ENCODE data around the gene B3GALT6. TPM values are rescaled to one million over a fixed set of nuclear protein-coding genes. Genes with fewer than 3 reads are reported as not detected.

The B3GALT6 gene
- 21.7 and 38.4 TPM in 2 replicates for total RNA-seq

GRCh38 chr1:1232208-1232795 is at the start of gene B3GALT6:
Gene B3GALT6, plus strand, starts transcription at chr1:1232237. Its CDS starts 42 bp downstream, at chr1:1232279.

DNA sequence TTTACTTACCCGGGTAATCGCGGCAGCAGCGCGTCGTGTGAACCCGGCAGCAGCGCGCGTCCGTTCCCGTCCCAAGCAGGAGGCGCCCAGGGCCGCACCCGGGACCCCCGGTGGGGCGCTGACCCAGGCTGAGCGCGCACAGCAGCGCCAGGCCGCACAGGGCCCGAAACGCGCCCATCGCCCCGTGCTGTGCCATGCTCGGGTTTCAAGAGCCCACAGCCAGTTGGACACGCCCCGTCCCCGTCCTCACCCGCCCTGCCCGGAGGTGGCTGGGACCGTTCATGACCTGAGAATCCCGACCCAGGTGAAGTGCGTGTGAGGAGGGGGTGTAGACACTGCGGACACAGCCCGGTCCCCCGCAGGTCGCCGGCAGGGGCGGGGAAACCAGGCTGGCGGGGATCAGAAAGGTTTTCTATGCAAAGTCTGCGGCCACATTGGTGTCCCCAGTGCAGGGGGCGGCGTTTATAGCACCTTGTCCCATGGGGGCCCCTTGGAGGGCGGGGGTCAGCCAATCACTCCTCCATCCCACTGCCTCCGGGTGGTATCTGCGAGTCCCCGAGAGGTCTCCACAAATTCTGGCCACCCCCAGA is 25.6 kb upstream of the B3GALT6 start, which contains the start of gene TNFRSF18:
Gene TNFRSF18, minus strand, starts transcription at position 217 of the 590 bp plus-strand sequence. Its CDS starts 21 bp downstream, at position 196.

GRCh38 chr1:1213345-1214265 is 18.4 kb upstream of the B3GALT6 start, which contains the start of gene TNFRSF4:
Gene TNFRSF4, minus strand, starts transcription at chr1:1214153. Its CDS starts 26 bp downstream, at chr1:1214127.

DNA sequence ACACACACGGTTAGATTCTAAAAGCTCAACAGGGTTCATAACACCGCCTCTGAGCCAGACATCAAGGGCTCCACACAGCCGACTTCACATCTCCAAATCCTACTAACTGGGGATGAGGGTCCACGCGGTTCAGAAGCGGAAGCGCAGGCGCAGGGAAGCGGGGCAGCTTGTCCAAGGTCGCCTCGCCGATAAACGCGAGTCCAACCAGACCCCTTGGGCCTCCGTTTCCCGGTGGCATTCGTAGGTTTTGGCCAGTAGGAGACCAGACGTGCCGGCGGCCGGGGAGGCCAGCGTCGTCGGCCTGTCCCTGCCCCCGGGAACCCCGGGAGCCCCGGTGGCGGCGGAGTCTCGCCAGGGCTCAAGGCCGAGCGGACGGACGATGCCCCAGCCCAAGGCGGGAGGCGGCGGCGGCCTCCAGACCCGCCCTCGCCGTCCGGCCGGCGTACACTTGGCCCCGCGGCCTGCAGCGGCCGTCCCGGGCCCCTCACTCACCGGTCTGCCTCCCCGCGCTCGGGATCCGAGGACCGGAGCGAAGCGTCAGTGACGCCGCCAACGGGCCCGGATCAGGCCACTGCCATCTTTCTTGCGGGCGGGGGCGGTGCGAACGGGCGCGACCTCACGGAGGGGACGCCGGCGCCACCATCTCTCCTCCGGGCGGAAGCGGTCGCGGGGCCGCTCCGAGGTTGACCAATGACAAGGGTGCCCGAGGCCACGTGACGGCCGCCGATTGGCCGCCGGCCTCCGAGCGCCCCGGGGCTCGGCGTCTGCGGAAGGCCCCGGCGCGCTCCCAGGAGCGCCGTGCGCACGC is 433 bp upstream of the B3GALT6 start, which contains the start of gene SDF4:
Gene SDF4, minus strand, starts transcription at position 602 of the 808 bp plus-strand sequence. CDS start 3,229 bp downstream, outside the sequence.

GRCh38 chr1:1246577-1247340 is 14.7 kb downstream of the B3GALT6 start, which contains the start of gene C1QTNF12:
Gene C1QTNF12, minus strand, starts transcription at chr1:1246722. Its CDS starts 32 bp downstream, at chr1:1246690.

DNA sequence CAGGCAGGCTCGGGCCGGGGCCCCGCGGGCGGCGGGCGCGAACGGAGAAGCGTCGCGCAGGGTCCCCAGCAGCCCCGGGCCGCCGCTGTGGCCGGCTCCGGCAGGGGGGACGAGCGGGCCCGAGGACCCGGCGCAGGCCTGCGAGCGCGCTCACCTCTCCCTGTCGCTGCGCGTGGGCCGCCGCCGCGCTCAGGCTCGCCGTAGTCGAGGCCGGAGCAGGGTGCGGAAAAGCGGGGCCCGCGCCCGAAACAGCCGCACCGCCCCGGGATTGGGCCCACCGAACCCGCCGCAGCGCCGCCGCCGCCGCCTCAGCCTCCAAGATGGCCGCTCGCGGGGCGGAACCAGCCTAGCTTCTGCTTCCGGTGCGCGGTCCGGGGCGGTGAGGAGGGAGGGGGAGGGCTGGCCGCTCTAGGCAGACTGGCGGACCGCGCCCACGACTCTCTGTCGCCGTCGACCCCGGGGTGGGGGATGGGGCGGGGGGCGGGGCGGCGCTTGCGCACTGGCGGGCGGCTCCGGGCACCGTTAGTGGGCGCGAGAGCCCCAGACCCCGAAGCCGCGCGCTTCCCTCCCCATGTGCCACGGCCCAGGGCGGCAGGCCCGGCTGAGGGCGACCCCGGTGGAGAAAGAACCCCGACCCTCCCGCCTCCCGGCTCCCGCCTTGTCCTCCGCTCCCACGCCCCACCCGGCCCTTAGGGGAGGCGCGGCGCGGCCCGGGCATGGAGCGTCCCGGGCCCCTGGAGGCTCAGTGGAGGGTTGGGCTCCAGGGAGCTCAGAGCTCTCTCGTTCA is 41.7 kb downstream of the B3GALT6 start, which contains the start of gene UBE2J2:
Gene UBE2J2, minus strand, starts transcription at position 343 of the 787 bp plus-strand sequence. CDS start 5,862 bp downstream, outside the sequence.

Other genes with a start within 250 kb of the B3GALT6 start
- gene HES4, start 232.1 kb upstream of the B3GALT6 start, total RNA-seq: 30.8 and 30.9 TPM in 2 replicates
- 42.6 and 63.2 TPM in 2 replicates for gene ISG15, start 218.7 kb upstream of the B3GALT6 start, total RNA-seq
- 46.4 and 71.8 TPM in 2 replicates for gene AGRN, start 212.1 kb upstream of the B3GALT6 start, total RNA-seq
- not detected in 2 replicates for gene RNF223, start 157.9 kb upstream of the B3GALT6 start, total RNA-seq
- 8.4 and 16.6 TPM in 2 replicates for gene C1orf159, start 116.1 kb upstream of the B3GALT6 start, total RNA-seq
- not detected in 2 replicates for gene TTLL10, start 58.4 kb upstream of the B3GALT6 start, total RNA-seq
- gene TNFRSF18, start 25.6 kb upstream of the B3GALT6 start, total RNA-seq: not detected in 2 replicates
- gene TNFRSF4, start 18.1 kb upstream of the B3GALT6 start, total RNA-seq: 1.9 TPM in 1 of 2 replicates, not detected in the other
- 231 and 251 TPM in 2 replicates for gene SDF4, start 236 bp upstream of the B3GALT6 start, total RNA-seq
- gene C1QTNF12, start 14.5 kb downstream of the B3GALT6 start, total RNA-seq: 4.0 TPM in 1 of 2 replicates, not detected in the other
- gene UBE2J2, start 41.6 kb downstream of the B3GALT6 start, total RNA-seq: 31.1 and 39.7 TPM in 2 replicates
- 0.16 and 0.90 TPM in 2 replicates for gene SCNN1D, start 48.2 kb downstream of the B3GALT6 start, total RNA-seq
- 20.4 and 39.4 TPM in 2 replicates for gene ACAP3, start 75.7 kb downstream of the B3GALT6 start, total RNA-seq
- 25.8 and 28.7 TPM in 2 replicates for gene PUSL1, start 76.4 kb downstream of the B3GALT6 start, total RNA-seq
- gene INTS11, start 92.4 kb downstream of the B3GALT6 start, total RNA-seq: 64.3 and 78.3 TPM in 2 replicates
- 31.1 and 32.6 TPM in 2 replicates for gene CPTP, start 92.6 kb downstream of the B3GALT6 start, total RNA-seq
- gene TAS1R3, start 99.0 kb downstream of the B3GALT6 start, total RNA-seq: under 0.01 and 0.49 TPM in 2 replicates
- 43.1 and 48.4 TPM in 2 replicates for gene DVL1, start 117.2 kb downstream of the B3GALT6 start, total RNA-seq
- 121 and 139 TPM in 2 replicates for gene MXRA8, start 126.3 kb downstream of the B3GALT6 start, total RNA-seq
- gene AURKAIP1, start 143.0 kb downstream of the B3GALT6 start, total RNA-seq: 117 and 148 TPM in 2 replicates
- gene CCNL2, start 167.1 kb downstream of the B3GALT6 start, total RNA-seq: 79.7 and 127 TPM in 2 replicates
- gene MRPL20, start 175.1 kb downstream of the B3GALT6 start, total RNA-seq: 76.9 and 98.2 TPM in 2 replicates
- gene ANKRD65, start 189.0 kb downstream of the B3GALT6 start, total RNA-seq: 2.2 TPM in 1 of 2 replicates, not detected in the other
- gene VWA1, start 203.5 kb downstream of the B3GALT6 start, total RNA-seq: 17.7 and 32.0 TPM in 2 replicates
- not detected in 2 replicates for gene ATAD3C, start 217.5 kb downstream of the B3GALT6 start, total RNA-seq
- 15.7 and 19.9 TPM in 2 replicates for gene ATAD3B, start 239.5 kb downstream of the B3GALT6 start, total RNA-seq

All from cardiac atrium fibroblast (primary cell).